T-helper 22 cell (primary cell): ENCODE results near the gene ADAP1.
A peak's percentile ranks its signal among the peaks of the same experiment; 100 is the strongest.
"Not testable (repeated sequence)": the region's sequence is repeated elsewhere in the genome, so short reads cannot be mapped to it uniquely, and the experiment has no call there.

Experiments
- DNase-seq: peaks from one replicate; pipeline ENCODE4 v3.0.0-alpha.2; 2020; ENCODE audit warnings: low read depth

Gene ADAP1

GRCh38 chr7:974820-975681, 20.6 kb upstream of the ADAP1 start, which contains the start of gene COX19:
TSS of gene COX19 (minus strand) at chr7:975549. CDS start at chr7:975509, 40 bp downstream.
- DNase-seq: peak; percentile 82

DNA sequence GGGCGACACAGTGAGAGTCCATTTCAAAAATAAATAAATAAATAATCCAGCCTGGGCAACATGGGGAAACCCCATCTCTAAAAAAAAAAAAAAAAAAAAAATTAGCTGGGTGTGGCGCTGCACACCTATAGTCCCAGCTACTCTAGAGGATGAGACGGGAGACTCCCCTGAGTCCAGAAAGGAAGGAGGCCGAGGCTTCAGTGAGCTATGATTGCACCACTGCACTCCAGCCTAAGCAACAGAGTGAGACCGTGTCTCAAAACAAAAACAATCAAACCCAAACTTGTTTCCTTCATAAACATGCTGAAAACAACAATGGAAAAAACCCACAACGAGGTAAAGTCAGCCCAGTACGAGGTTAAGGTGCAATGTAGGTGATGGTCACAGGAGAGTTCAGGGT, 19.7 kb upstream of the ADAP1 start:
- no peak for DNase-seq

- no peak for DNase-seq
These were observed 18.8 kb upstream of the ADAP1 start for GRCh38 chr7:973312-973711.

- no peak for DNase-seq
These were observed 18.3 kb upstream of the ADAP1 start for GRCh38 chr7:972676-973309.

GRCh38 chr7:972110-972509, 17.6 kb upstream of the ADAP1 start:
- DNase-seq: no peak

DNA sequence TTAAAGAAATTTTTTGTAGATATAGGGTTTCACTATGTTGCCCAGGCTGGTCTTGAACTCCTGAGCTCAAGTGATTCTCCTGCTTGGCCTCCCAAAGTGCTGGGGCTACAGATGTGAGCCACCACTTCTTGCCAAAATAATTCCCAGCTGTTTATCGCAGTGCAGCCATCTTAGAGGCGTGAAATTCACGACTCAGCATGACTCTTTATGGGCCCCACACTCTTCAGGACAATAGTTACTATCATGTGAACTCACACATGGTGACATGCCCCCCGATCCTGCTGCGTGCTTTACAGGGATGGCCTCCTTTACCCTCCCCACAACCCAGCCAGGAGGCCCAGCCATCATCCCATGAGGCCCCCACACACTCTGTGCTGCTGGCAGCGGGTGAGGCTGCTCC, 16.3 kb upstream of the ADAP1 start:
- DNase-seq: no peak

DNA sequence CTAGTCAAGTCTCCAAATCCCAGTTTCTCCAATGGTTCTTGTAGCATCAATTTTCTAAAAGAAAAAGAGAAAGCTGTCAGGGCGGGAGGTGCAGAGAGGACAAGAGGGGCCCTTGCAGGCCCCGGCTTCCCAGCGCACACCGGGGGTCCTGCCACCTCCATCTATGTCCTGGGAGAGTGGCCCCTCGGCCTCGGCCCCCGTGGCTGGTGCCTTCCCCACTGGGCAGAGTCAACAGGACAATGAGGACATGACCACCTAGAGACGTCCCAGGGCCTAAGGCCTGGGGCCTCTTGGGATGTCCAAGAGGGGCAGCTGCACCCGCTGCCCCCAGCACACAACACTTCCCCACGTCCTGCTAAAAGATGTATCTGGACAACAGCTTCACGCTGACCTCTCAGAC, 14.9 kb upstream of the ADAP1 start:
- no peak for DNase-seq

DNA sequence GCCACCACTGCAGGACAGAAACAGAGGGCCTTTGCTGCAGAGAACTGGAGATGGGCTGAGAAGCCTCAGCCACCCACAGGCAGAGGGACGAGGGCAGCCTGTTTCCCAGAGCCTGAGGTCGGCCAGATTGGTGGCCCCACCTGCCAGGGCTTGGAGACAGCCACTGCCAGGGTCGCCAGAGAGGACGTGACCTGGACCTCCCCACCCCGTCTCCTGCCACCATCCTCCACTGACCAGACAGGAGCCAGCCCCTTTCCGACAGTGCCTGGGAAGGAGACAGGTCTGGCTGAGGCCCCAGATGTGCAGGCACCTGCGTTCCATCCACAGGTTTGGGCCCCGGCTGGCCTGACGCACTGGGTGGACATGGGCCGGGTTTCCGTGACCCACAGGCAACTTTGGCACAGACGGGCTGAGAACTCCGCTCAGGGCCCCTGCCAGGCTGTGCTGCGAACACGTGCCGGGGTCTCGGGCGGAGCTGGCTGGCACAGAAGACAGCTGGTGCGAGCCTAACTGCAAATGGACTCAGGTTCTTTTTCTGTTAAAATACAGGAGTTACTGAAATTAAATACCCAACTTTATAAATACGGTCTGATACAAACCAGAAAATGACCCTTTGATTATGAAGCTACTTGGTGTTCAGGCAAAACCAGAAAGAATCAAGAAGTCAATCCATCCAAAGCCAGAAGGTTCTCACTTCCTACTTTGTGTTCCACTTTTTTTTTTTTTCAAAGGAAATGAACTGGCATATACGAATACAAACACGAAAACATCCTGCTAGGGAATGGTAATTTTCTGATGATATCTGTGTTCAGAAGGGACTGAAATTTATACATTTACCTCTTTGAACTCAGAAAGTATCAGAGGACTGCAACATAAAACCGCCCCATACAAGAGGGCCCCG, 14.0 kb upstream of the ADAP1 start:
- DNase-seq: no peak

GRCh38 chr7:967361-968082, 13.0 kb upstream of the ADAP1 start:
- DNase-seq: no peak

GRCh38 chr7:966291-967069, 12.0 kb upstream of the ADAP1 start:
- no peak for DNase-seq

DNA sequence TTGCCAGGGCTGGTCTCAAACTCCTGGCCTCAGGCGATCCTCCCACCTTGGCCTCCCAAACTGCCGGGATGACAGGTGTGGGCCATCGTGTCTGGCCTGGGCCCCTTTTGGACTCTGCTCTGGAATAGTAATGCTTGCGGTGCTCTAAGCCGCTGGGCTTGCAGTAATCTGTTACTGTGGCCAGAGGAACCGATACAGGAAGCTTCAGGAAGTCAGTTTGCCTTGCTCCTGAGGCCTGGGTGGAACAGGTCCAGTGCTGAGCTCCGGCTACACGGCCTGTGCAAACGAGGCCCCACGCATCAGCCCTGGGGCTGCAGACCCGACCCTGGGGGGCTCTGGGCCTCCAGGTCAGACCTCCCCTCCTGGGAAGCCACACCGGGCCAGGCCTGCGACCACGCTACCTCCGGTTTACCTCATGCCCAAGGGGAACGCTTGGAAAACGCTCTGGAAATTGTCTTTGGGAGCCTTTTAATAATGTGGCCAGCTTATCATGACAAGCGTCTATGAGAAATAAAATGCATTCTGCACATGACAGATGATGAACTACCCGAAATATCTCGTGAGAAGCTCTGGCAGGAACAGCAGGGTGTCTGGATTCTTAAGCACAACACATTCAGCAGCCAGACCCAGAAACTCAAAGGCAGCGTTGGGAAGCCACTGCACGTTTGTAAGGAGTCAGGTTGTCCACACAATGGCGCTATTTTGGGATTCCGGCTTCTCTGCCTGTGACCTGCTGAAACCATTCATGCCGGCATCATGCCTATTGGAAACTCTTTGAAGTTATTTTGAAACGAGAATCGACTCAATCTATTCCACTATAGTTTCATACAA, 10.1 kb upstream of the ADAP1 start:
- DNase-seq: no peak

- no peak for DNase-seq
These were observed 9.0 kb upstream of the ADAP1 start for GRCh38 chr7:963236-964078.

DNA sequence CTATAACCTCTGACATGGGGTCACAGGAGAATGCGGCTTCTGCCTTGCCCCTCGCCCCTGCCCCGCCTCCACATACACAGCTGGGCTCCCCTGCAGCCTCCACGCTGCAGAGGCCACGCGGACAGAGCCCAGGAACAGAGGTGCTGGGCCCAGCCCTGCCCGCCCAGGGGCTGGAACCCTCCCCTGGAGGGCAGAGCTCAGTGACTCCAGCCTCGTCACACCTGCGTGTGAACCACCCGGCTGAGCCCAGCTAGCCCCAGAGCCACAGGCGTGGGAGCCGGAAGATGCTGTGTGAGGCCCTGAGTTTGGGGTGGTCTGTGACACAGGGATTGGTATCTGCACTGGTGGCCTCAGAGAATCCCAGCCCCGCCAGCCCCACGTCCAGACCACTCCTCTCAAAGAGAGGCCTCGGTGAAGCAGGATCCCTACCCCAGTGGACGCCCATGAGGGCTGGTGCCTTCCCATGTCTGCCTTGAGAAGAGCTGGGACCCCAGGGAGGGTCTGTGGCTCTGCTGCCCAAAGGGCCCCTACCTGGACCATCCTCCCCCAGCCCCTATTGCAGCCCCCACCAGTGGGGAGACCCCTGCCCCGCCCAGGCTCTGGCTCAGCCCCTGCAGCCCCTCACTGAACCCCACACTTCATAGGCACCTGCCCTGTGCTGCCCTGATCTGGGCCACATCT, 8.1 kb upstream of the ADAP1 start:
- no peak for DNase-seq

GRCh38 chr7:961546-962400, 7.3 kb upstream of the ADAP1 start:
- DNase-seq: no peak

GRCh38 chr7:960972-961371, 6.5 kb upstream of the ADAP1 start:
- DNase-seq: not testable (repeated sequence)

DNA sequence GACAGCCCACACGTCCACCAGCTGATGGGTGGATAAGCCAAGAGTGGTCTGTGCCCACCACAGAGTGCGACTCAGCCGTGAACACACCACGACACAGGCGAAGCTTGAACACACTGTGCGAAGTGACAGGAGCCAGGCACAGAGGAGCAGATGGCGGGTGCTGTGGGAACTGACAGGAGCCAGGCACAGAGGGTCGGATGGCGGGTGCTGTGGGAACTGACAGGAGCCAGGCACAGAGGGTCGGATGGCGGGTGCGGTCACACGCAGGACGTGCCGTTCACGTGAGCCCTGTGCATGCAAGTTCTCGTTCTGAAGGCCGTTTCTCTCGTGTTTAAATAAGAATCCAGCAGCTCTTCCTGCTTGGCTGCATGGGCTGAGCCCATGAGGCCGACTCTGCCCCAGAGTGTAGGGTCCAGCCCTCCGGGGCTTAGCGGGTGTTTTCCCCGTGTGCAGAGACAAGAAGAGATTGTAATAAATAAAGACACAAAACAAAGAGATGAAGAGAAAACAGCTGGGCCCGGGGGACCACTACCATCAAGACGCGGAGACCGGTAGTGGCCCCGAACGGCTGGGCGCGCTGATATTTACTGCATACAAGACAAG, 5.9 kb upstream of the ADAP1 start:
- no peak for DNase-seq

- not testable (repeated sequence) for DNase-seq
These were observed 5.3 kb upstream of the ADAP1 start for GRCh38 chr7:959740-960139.
